Liver (tissue), 3 donors: Measurements from ENCODE around the gene MEP1B.

Source experiments
- CTCF ChIP-seq: fragments of 150-350 bp; IDR thresholded peaks from 2 replicates; pipeline ENCODE4 v1.5.1; 2017; ENCODE audit warnings: improper control_type of control experiment, low read depth, low read length; ENCODE audit not compliant: missing input control
- FOXA1 ChIP-seq: IDR thresholded peaks from 2 replicates; pipeline ENCODE4 v1.6.1; 2016; ENCODE audit warnings: antibody characterized with exemption
- GABPA ChIP-seq, 2 donors: IDR thresholded peaks in 1 of 2; conservative IDR thresholded peaks in 1 of 2; 2 replicates each; pipeline ENCODE4 v1.6.1; 2016; ENCODE audit warnings: antibody characterized with exemption in 2 of 2, mild to moderate bottlenecking in 1 of 2, moderate library complexity in 1 of 2
- JUND ChIP-seq, 2 donors: IDR thresholded peaks; 2 replicates each; pipeline ENCODE4 v1.6.1; 2016; ENCODE audit warnings: antibody characterized with exemption in 2 of 2
- NR2F2 ChIP-seq: IDR thresholded peaks from 2 replicates; pipeline ENCODE4 v1.6.1; 2016; ENCODE audit warnings: antibody characterized with exemption
- RAD21 ChIP-seq, 2 donors: IDR thresholded peaks; 2 replicates each; pipeline ENCODE4 v1.6.1; 2016; ENCODE audit warnings: antibody characterized with exemption in 2 of 2, mild to moderate bottlenecking in 2 of 2
- REST ChIP-seq: IDR thresholded peaks from 2 replicates; pipeline ENCODE4 v1.6.1; 2016; ENCODE audit warnings: antibody characterized with exemption, mild to moderate bottlenecking
- SP1 ChIP-seq: IDR thresholded peaks from 2 replicates; pipeline ENCODE4 v1.6.1; 2018; ENCODE audit warnings: antibody characterized with exemption, mild to moderate bottlenecking
- YY1 ChIP-seq: IDR thresholded peaks from 2 replicates; pipeline ENCODE4 v1.6.1; 2016; ENCODE audit warnings: antibody characterized with exemption, mild to moderate bottlenecking
- ZBTB33 ChIP-seq: IDR thresholded peaks from 2 replicates; pipeline ENCODE4 v1.6.1; 2016; ENCODE audit warnings: antibody characterized with exemption
- TF ChIP-seq, protein P1 (sequence below): IDR thresholded peaks from 2 replicates; pipeline ENCODE4 v1.6.1; 2016; ENCODE audit warnings: antibody characterized with exemption
- donor health status: healthy.
- donor health status: healthy.

GRCh38 chr18:32157580-32157979, 32.3 kb upstream of the MEP1B start:
- TF ChIP-seq CTCF (no peak), FOXA1 (no peak), RAD21 (IDR thresholded peaks at IDR 0.05) (no peak), SP1 (no peak), GABPA (IDR thresholded peaks at IDR 0.05 in 1 of 2, conservative IDR thresholded peaks at IDR 0.05 in 1 of 2) (no peak), YY1 (no peak), REST (no peak), ZBTB33 (no peak), NR2F2 (no peak), JUND (IDR thresholded peaks at IDR 0.05) (no peak)
- TF ChIP-seq, protein P1, sequence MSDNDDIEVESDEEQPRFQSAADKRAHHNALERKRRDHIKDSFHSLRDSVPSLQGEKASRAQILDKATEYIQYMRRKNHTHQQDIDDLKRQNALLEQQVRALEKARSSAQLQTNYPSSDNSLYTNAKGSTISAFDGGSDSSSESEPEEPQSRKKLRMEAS: no peak
